ENCODE measurements around the gene RHOF. TPM values are rescaled to one million over a fixed set of nuclear protein-coding genes. Genes with fewer than 3 reads are reported as not detected.

The RHOF gene
- total RNA-seq, 1 donor from 2014 or later, result 25.5 TPM

GRCh38 chr12:121831571-121832245, 38.2 kb upstream of the RHOF start:
- H3K9me3 Mint-ChIP-seq, result no peaks in the 10 kb centered on the region
- DNase-seq (ENCODE audit: low read depth, low spot score), result no peak
- H3K4me3 Mint-ChIP-seq, result no peak overlapping the region
- no peak overlapping the region for H3K27ac Mint-ChIP-seq (ENCODE audit: unreplicated experiment)
- no peaks in the 10 kb centered on the region for H3K4me1 Mint-ChIP-seq
- no peak for TF ChIP-seq CTCF (conservative IDR thresholded peaks at IDR 0.05)
- peaks cover 3% of the 10 kb centered on the region for H3K27me3 Mint-ChIP-seq (ENCODE audit: low read depth)
- peaks cover 14% of the 10 kb centered on the region for H3K36me3 Mint-ChIP-seq (ENCODE audit: low read depth)

- H3K36me3 Mint-ChIP-seq (ENCODE audit: low read depth), result peaks cover 19% of the 10 kb centered on the region
- no peaks in the 10 kb centered on the region for H3K4me1 Mint-ChIP-seq
- no peak overlapping the region for H3K4me3 Mint-ChIP-seq
- TF ChIP-seq CTCF (conservative IDR thresholded peaks at IDR 0.05), result no peak
- no peak for DNase-seq (ENCODE audit: low read depth, low spot score)
- H3K27ac Mint-ChIP-seq (ENCODE audit: unreplicated experiment), result no peak overlapping the region
- H3K27me3 Mint-ChIP-seq (ENCODE audit: low read depth), result no peaks in the 10 kb centered on the region
- no peaks in the 10 kb centered on the region for H3K9me3 Mint-ChIP-seq
Observed at GRCh38 chr12:121830588-121831265, 37.2 kb upstream of the RHOF start.

GRCh38 chr12:121830134-121830533, 36.6 kb upstream of the RHOF start:
- Mint-ChIP-seq H3K4me3 (no peak overlapping the region), H3K4me1 (no peaks in the 10 kb centered on the region), H3K36me3 (ENCODE audit: low read depth) (peaks cover 19% of the 10 kb centered on the region), H3K27ac (ENCODE audit: unreplicated experiment) (no peak overlapping the region), H3K27me3 (ENCODE audit: low read depth) (no peaks in the 10 kb centered on the region), H3K9me3 (no peaks in the 10 kb centered on the region)
- no peak for TF ChIP-seq CTCF (conservative IDR thresholded peaks at IDR 0.05)
- no peak for DNase-seq (ENCODE audit: low read depth, low spot score)

- no peak overlapping the region for H3K4me3 Mint-ChIP-seq
- H3K27me3 Mint-ChIP-seq (ENCODE audit: low read depth), result no peaks in the 10 kb centered on the region
- H3K9me3 Mint-ChIP-seq, result no peaks in the 10 kb centered on the region
- no peaks in the 10 kb centered on the region for H3K4me1 Mint-ChIP-seq
- DNase-seq (ENCODE audit: low read depth, low spot score), result no peak
- H3K36me3 Mint-ChIP-seq (ENCODE audit: low read depth), result peaks cover 19% of the 10 kb centered on the region
- TF ChIP-seq CTCF (conservative IDR thresholded peaks at IDR 0.05), result no peak
- H3K27ac Mint-ChIP-seq (ENCODE audit: unreplicated experiment), result no peak overlapping the region
Observed at GRCh38 chr12:121829250-121829918, 35.9 kb upstream of the RHOF start.

GRCh38 chr12:121828826-121829225, 35.3 kb upstream of the RHOF start:
- Mint-ChIP-seq H3K36me3 (ENCODE audit: low read depth) (peaks cover 19% of the 10 kb centered on the region), H3K27me3 (ENCODE audit: low read depth) (no peaks in the 10 kb centered on the region), H3K4me3 (no peak overlapping the region), H3K9me3 (no peaks in the 10 kb centered on the region), H3K4me1 (no peaks in the 10 kb centered on the region), H3K27ac (ENCODE audit: unreplicated experiment) (no peak overlapping the region)
- no peak for TF ChIP-seq CTCF (conservative IDR thresholded peaks at IDR 0.05)
- no peak for DNase-seq (ENCODE audit: low read depth, low spot score)
